Type B pancreatic cell (in vitro differentiated cells): ENCODE results near the gene SPCS1. TPM values are rescaled to one million over a fixed set of nuclear protein-coding genes. Genes with fewer than 3 reads are reported as not detected.
"Not testable (repeated sequence)": the region's sequence is repeated elsewhere in the genome, so short reads cannot be mapped to it uniquely, and the experiment has no call there.

Experiments
- DNase-seq: peaks from one replicate; pipeline ENCODE4 v3.0.0; 2021; ENCODE audit warnings: mixed read lengths; ENCODE audit not compliant: unreplicated experiment; ENCODE audit errors: extremely low spot score
- H3K27ac Mint-ChIP-seq: 2 replicates; pipeline ENCODE4 v1.8.0; 2021; ENCODE audit warnings: mild to moderate bottlenecking, mixed read lengths
- H3K27me3 Mint-ChIP-seq: 2 replicates; pipeline ENCODE4 v1.8.0; 2021; ENCODE audit warnings: mixed read lengths
- H3K36me3 Mint-ChIP-seq: 2 replicates; pipeline ENCODE4 v1.8.0; 2021; ENCODE audit warnings: mixed read lengths
- H3K4me1 Mint-ChIP-seq: one replicate; pipeline ENCODE4 v1.8.0; 2021; ENCODE audit warnings: mixed read lengths; ENCODE audit not compliant: unreplicated experiment
- H3K4me3 Mint-ChIP-seq: 2 replicates; pipeline ENCODE4 v1.8.0; 2021; ENCODE audit warnings: mild to moderate bottlenecking, mixed read lengths
- H3K9me3 Mint-ChIP-seq: 2 replicates; pipeline ENCODE4 v1.8.0; 2021; ENCODE audit warnings: mixed read lengths
- CTCF ChIP-seq: fragments of 200-600 bp; sonication (generic); conservative IDR thresholded peaks from 2 replicates; pipeline ENCODE4 v1.5.0; 2021; ENCODE audit warnings: antibody characterized with exemption, mild to moderate bottlenecking
- total RNA-seq: library from RNA; stranded (reverse); gene quantifications from 2 replicates; pipeline ENCODE4 v1.2.1, GENCODE V29; 2021; ENCODE audit warnings: low replicate concordance

Gene SPCS1
- total RNA-seq, 1 donor from 2014 or later, result 102 TPM

- H3K4me3 Mint-ChIP-seq, result no peak overlapping the region
- no peak overlapping the region for H3K27ac Mint-ChIP-seq
- H3K36me3 Mint-ChIP-seq, result peaks cover 30% of the 10 kb centered on the region
- no peaks in the 10 kb centered on the region for H3K4me1 Mint-ChIP-seq
- no peaks in the 10 kb centered on the region for H3K27me3 Mint-ChIP-seq
- DNase-seq, result no peak
- H3K9me3 Mint-ChIP-seq, result no peaks in the 10 kb centered on the region
- TF ChIP-seq CTCF, result no peak
These were observed 34.2 kb upstream of the SPCS1 start for GRCh38 chr3:52671676-52672075.

GRCh38 chr3:52676201-52676600, 29.7 kb upstream of the SPCS1 start:
- H3K4me1 Mint-ChIP-seq, H3K27me3 Mint-ChIP-seq, H3K9me3 Mint-ChIP-seq, H3K4me3 Mint-ChIP-seq, H3K27ac Mint-ChIP-seq, DNase-seq: not testable (repeated sequence)
- H3K36me3 Mint-ChIP-seq, result peaks cover 41% of the 10 kb centered on the region

GRCh38 chr3:52678265-52679198, 27.4 kb upstream of the SPCS1 start:
- no peak overlapping the region for H3K4me3 Mint-ChIP-seq
- no peak for TF ChIP-seq CTCF
- H3K9me3 Mint-ChIP-seq, result no peaks in the 10 kb centered on the region
- no peak overlapping the region for H3K27ac Mint-ChIP-seq
- peaks cover 10% of the 10 kb centered on the region for H3K4me1 Mint-ChIP-seq
- no peaks in the 10 kb centered on the region for H3K27me3 Mint-ChIP-seq
- DNase-seq, result no peak
- peaks cover 36% of the 10 kb centered on the region for H3K36me3 Mint-ChIP-seq

GRCh38 chr3:52679199-52679538, 26.7 kb upstream of the SPCS1 start:
- Mint-ChIP-seq H3K9me3 (no peaks in the 10 kb centered on the region), H3K27me3 (no peaks in the 10 kb centered on the region), H3K4me1 (peaks cover 10% of the 10 kb centered on the region), H3K36me3 (peaks cover 36% of the 10 kb centered on the region), H3K4me3 (no peak overlapping the region), H3K27ac (no peak overlapping the region)
- TF ChIP-seq CTCF, result no peak
- no peak for DNase-seq

- peaks cover 16% of the 10 kb centered on the region for H3K4me1 Mint-ChIP-seq
- no peak for DNase-seq
- no peaks in the 10 kb centered on the region for H3K9me3 Mint-ChIP-seq
- peak overlapping the region; percentile 52 for H3K27ac Mint-ChIP-seq
- no peak overlapping the region for H3K4me3 Mint-ChIP-seq
- no peak for TF ChIP-seq CTCF
- H3K36me3 Mint-ChIP-seq, result peaks cover 35% of the 10 kb centered on the region
- H3K27me3 Mint-ChIP-seq, result no peaks in the 10 kb centered on the region
These were observed 26.1 kb upstream of the SPCS1 start for GRCh38 chr3:52679811-52680210.

- DNase-seq, result no peak
- TF ChIP-seq CTCF, result no peak
- Mint-ChIP-seq H3K4me1 (peaks cover 17% of the 10 kb centered on the region), H3K27me3 (no peaks in the 10 kb centered on the region), H3K4me3 (peak overlapping the region; percentile 26), H3K27ac (peak overlapping the region; percentile 73), H3K9me3 (no peaks in the 10 kb centered on the region), H3K36me3 (peaks cover 32% of the 10 kb centered on the region)
These were observed 24.3 kb upstream of the SPCS1 start for GRCh38 chr3:52681596-52681995.
